ENCODE data around the gene TDRD9. TPM values are rescaled to one million over a fixed set of nuclear protein-coding genes. Genes with fewer than 3 reads are reported as not detected.
"Not testable (repeated sequence)": the region's sequence is repeated elsewhere in the genome, so short reads cannot be mapped to it uniquely, and the experiment has no call there.

TDRD9 gene
- 1 to 10 TPM; 2.4 to 3.6 (median 2.7) TPM for polyA plus RNA-seq (ENCODE audit: insufficient read length in 3 of 3)

DNA sequence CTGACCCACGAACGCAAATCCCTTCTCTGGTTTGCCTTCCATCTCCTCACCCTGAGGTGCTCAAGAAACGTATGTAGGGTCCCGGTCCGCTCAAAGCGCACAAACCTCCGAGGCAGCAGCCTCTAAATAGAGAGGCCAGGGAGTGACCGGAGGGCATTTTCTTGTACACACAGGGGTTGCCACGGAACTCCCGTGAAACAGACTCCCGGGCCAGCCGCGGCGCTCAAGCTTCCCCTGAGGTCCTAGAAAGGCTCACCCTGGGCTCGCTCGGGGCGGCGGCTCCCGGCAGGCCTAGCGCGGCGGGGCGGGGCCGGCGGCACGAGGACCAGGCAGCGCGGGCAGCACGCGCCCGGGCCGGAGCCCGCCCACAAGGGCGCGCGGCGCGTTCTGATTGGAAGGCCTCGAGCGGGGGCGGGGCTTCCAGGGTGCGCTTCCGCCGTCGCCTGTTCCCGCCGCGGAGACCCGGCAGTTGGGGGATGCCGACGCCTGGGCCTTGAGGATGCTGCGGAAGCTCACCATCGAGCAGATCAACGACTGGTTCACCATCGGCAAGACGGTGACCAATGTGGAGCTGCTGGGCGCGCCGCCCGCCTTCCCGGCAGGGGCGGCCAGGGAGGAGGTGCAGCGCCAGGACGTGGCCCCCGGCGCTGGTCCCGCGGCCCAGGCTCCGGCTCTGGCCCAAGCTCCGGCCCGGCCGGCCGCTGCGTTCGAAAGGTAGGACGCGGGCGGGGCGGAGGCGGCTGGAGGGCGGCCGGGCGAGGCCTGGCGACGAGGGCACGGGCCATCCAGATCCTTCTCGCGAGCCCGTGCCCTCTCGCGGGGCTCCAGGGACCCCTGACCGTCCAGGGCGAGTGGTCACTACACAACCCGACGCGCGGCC lies at the start of gene TDRD9:
Gene TDRD9, plus strand, starts transcription at position 446 of the 880 bp plus-strand sequence. Its CDS starts 54 bp downstream, at position 500.
- no peak for DNase-seq (ENCODE audit: low read depth in 3 of 3, low spot score in 2 of 3)

GRCh38 chr14:103879118-103879569 lies 49.1 kb upstream of the TDRD9 start:
- no peak for DNase-seq (ENCODE audit: low read depth in 3 of 3, low spot score in 2 of 3)

DNA sequence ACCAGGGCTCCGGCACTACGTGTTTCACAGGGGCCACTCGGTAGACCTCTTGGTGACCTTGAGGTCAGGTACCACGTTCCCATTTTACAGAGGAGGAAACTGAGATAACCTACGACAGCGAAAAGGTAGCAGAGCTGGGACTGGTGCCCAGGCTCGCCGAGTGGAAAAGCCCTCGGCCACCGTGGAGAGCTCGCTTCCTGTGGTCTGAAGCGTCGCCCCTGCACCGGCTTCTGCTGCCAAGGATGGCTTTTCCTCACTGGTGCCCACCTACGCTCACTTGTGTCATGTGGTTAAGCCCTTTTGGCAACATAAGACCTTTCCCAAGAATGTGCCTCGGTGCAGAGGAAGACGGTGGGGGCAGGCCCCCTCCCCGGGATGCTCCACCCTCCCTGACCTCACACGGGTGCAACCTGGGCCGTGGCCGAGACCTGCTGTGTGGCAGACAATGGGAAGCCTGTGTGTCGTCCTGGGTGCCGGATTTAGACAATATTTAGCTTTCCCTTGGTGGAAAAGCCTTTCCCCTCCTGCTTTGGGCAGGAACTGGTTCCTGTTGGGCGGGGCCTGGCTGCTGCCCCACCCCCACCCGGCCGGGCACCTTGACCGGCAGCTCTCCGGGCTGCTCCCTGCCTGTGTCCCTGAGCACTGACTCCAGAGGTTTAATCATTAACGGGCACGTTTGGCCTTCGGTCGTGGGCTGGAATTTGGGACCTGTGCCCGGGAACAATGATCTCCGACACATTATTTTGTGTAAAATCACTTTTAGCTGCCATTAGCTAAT lies 48.5 kb upstream of the TDRD9 start:
- no peak for DNase-seq (ENCODE audit: low read depth in 3 of 3, low spot score in 2 of 3)

DNA sequence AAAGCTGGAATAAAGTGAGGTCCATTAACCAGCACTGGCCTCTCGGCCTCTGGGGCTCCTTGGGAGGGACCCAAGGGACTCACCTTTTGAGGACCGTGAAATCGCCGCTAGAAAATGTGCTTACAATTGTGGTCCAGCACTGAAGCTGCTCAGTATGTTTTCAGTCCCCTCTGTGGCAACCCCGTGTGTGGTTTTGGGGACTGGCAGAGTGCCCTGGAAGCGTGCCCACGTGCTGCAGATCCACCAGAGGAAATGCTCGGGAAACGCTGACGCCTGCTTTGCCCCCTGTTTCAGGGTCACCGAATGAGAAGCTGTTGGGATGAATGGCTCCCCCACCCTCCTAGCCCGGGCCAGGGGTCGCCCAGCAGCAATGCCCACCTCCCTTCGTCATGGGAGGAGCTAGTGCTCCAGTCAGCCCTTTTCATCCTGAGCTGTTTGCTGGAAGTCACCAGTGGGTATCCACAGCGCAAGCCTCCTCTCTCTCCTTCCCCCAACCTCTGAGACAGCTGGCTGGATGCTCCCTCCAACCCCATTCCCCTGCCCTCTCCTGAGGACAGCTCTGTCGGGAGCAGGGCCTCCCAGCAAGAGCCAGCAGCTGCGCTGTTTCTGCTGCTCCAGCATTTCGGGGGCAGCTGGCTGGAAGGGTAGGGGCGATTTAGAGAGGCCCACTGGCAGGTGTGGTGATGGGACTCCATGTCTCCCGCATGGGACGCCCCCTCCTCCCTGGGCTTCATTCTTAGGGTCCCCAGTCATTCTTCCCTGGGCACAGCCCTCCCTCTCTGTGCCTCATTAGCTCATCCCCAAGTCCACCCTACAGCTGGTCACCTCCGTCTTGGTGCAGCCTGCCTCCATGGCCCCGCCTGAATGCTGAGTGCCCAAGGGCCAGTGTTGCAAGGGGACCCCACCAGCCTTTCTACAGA lies 47.6 kb upstream of the TDRD9 start:
- no peak for DNase-seq (ENCODE audit: low read depth in 3 of 3, low spot score in 2 of 3)

DNA sequence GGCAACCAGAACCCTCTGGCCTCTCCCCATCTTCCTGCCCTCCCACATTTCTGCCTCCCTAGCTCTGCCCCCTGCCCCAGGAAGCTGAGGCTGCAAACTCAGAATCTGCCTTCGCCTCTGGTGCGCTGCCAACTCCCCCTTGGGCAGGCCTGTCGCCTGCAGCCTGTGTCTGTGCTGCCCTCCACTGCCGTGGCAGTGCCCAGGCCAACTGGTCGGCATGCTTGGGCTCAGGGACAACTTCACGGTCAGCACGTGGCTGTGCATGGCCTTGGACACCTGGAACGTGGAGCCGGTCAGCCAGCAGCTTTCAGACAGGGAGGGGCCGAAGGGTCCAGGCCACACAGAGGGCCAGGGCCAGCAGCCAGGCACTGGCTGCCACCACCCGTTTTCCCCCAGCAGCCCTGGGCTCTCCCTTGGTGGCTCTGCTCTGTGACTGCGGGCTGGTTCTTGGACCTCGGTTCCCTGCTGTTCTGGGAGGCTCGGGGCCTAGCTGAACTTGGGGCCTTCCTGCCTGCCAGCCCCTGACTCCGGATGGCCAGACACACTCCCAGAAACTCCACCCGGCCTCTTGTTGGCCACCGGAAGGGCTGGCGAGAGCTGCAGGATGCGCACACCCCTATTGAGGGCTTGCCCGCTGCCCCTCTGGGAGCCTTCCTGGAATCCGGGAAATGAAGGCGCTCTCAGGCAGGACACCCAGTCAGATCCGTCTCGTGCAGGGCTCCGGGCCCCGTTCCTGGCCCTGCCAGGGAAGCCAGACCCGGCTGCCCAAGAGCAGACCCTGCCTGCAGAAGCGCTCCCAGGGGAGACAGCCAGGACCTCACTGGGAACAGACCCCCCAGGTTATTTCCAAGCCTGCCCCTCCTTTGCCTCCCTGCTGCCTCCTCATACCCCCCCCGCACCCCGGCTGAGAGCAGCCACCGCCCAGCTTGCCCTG lies 46.7 kb upstream of the TDRD9 start:
- no peak for DNase-seq (ENCODE audit: low read depth in 3 of 3, low spot score in 2 of 3)

- no peak for DNase-seq (ENCODE audit: low read depth in 3 of 3, low spot score in 2 of 3)
Observed at GRCh38 chr14:103882503-103883262, 45.6 kb upstream of the TDRD9 start.

GRCh38 chr14:103883263-103883523 lies 45.1 kb upstream of the TDRD9 start:
- DNase-seq (ENCODE audit: low read depth in 3 of 3, low spot score in 2 of 3): no peak

- no peak for DNase-seq (ENCODE audit: low read depth in 3 of 3, low spot score in 2 of 3)
Observed at GRCh38 chr14:103884854-103885253, 43.4 kb upstream of the TDRD9 start.

- DNase-seq (ENCODE audit: low read depth in 3 of 3, low spot score in 2 of 3): no peak
Observed at GRCh38 chr14:103885509-103885932, 42.7 kb upstream of the TDRD9 start.

DNA sequence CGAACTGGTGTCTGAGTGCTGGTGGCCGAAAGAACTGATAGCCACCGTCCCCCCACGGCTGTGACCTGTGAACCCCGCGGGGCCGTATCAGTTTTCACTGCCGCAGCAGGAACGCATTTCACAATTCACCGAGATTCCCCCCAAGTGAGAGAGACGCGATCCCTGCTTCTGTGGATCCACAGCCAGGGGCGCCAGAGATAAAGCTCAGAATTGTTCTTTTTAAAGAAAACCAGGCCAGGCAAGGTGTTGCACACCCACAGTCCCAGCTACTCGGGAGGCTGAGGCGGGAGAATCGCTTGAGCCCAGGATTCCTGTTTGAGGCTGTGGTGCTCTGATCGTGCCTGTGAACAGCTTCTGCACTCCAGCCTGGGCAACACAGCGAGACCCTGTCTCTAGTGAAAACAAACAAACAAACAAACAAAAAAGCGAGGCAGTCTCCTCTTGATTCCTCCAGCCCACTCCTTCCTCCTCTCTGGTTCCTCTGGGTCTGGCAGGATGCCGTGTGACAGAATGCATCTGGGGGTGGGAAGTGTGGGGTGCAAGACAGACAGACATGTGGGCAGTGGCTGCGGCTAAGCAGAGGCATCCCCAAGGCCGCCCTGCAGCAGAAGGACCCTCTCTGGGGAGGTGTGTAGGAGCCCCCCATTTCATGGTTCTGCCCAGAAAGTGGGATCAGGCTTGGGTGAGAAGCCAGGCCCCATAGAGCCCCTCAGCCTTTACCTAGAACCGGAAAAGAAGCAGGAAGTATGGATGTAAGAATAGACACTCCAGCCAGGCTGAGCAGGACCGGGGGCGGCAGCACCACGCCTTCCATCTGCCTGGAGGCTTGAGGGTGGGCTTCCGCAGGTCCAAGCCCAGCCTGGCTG lies 41.7 kb upstream of the TDRD9 start:
- DNase-seq (ENCODE audit: low read depth in 3 of 3, low spot score in 2 of 3): no peak

DNA sequence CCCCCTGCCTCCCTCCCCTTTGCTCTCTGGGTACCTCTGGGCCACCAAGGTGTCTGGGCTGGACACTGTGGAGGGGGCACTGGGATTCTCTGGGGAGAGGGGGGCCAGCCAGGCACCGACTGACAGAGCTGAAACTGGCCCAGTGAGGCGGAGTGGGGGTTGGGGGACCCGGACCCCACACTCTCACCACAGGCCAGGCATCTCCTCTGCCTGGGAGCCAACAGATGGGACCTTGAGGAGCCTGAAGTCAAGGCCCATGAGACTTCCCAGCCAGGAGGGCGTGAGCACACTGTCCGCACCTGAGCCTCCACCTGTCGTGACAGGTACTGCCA lies 41.1 kb upstream of the TDRD9 start:
- DNase-seq (ENCODE audit: low read depth in 3 of 3, low spot score in 2 of 3): no peak

DNA sequence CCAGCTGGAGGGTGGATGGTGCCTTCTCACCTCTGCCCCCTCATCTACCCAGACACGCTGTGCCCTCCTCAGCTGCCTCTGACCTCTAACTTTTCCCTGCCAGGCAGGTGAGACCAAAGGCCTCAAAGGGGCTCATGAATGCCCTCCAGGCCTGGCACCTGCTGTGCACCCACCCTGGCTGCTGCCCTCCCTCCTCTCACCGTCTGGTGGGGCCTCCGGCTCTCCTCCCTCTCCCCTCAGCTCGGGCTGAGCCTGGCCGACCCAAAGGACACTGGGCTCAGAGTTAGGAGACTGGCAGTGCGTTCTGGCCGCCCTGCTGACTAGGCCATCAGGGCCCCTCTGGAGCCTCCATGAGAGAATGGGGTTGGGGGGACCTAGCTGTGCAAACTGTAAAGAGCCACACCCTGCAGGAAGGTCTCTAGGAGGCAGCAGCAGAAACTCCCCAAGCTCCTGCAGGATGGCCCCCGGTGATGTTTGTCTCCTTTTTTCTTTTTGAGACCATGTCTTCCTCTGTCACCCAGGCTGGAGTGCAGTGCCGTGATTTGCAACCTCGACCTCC lies 40.6 kb upstream of the TDRD9 start:
- no peak for DNase-seq (ENCODE audit: low read depth in 3 of 3, low spot score in 2 of 3)

DNA sequence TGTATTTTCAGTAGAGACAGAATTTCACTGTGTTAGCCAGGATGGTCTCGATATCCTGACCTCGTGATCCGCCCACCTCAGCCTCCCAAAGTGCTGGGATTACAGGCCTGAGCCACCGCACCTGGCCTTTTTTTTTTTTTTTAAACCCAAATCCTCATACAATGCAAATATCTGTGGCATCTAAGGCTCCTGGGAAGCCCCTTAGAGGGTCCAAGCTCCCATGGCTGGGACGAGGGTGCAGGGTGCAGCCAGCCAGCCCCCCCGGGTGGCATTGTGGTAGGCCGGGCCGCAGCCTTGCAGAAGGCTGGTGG lies 39.3 kb upstream of the TDRD9 start:
- not testable (repeated sequence) for DNase-seq (ENCODE audit: low read depth in 3 of 3, low spot score in 2 of 3)

DNA sequence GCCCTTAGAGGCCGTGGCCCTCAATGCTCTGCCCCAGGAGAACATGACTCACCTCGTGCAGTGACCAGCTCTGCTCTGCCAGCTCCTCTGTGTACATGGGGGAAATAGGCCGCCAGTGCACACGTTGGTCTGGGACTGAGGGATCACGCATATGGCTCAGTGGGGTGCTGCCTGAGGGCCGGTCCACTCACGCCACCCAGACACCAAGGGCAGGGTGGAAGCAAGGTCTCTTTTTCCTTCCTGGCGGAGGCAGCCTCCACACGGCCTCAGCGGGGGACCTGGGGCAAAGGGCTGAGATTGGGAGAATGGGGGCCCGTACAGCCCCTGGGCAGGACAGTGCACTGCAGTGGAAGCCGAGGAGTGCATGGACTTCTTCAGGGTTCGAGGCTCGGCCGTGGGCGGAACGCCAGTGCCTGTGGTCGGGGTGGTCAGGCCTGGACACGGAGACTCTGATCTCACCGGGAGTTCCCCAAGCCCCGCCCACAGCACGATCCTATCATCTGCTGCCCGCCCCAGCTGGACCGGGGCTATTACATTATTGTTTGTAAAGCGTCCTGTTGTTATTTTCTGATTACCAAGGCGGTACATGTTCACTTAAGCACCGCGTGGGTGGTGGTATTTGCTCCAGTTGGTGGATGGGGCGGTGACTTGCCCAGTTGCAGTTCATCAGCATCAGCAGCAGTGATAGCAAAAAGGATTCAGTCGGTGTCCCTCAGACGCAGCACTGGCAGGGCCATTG lies 38.8 kb upstream of the TDRD9 start:
- DNase-seq (ENCODE audit: low read depth in 3 of 3, low spot score in 2 of 3): no peak

GRCh38 chr14:103890052-103890371 lies 38.2 kb upstream of the TDRD9 start:
- DNase-seq (ENCODE audit: low read depth in 3 of 3, low spot score in 2 of 3): no peak

DNA sequence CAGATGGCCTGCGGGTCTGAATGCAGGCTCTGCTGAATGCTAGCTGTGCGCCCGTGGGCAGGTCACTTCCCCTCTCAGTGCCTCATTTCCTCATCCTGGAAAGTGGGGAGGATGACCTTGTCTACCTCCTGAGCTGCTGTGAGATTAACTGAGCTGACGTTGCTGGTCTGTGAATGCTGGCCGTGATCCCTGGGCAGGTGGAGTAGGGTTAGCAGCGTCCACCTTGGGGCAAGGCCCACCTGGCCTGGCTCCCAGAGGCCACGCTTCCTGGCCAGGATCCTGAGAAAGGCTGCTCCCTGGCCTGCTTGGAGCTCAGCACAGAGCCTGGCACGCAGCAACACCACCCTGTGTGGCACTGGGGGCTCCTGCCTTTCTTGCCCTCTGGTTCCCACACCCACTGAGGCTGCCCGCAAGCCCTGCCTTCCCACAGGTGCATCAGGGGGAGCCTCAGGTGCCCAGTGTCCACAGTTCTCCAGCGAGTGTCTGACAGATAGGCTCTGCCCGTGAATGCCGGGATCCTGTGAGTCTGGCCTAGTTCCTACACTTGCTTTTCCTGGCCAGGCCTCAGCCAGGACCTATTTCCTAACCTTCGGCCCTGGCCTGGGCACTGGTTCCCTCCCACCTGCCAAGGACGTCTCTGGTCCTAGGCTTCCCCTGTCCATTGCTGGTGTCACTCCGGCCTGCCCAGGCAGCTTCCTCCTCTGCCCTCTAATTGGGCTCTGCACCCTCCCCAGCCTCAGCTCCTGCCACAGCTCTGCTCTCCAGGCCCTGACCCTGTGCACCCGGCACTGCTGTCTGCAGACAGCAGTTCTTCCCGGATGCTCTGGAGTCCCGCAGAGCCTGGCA lies 37.2 kb upstream of the TDRD9 start:
- DNase-seq (ENCODE audit: low read depth in 3 of 3, low spot score in 2 of 3): no peak
